Retinal pigment epithelial cell (primary cell): ENCODE results near the gene DBET.
A peak's percentile ranks its signal among the peaks of the same experiment; 100 is the strongest.
"Not testable (repeated sequence)": the region's sequence is repeated elsewhere in the genome, so short reads cannot be mapped to it uniquely, and the experiment has no call there.

Experiments
- DNase-seq: peaks from one replicate; pipeline ENCODE4 v3.0.0-alpha.2; 2010; ENCODE audit warnings: low read depth
- H3K4me3 ChIP-seq: 2 replicates; pipeline ENCODE4 v1.5.1; 2011; ENCODE audit warnings: mild to moderate bottlenecking, low read length, control low read depth, moderate library complexity
- TF ChIP-seq, protein P1 (sequence below): conservative IDR thresholded peaks from 2 replicates; pipeline ENCODE4 v1.5.1; 2011; ENCODE audit warnings: low read depth, low read length, control low read depth, inconsistent platforms

The DBET gene

DNA sequence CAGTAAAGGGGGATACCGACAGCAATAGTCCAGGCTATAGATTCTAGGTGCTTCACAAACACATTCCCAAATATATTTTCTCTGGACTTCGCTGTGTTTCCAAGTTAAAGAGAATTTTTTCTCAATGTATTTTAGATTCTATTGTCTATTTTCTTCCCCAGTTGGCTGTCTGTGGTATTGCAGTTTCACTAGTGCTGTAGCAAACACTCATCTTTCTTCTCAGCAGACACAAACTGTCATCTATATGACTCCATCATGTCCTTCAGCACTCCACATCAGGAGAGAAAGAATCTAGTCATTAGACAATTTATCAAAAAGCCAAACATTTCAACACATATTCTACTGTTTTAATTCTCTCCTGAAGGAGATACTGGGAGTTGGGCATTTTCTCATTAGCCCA, at the start of gene DBET:
DBET (plus strand) TSS at position 161 of the 400 bp plus-strand sequence.
- not testable (repeated sequence) for H3K4me3 ChIP-seq, DNase-seq

DNA sequence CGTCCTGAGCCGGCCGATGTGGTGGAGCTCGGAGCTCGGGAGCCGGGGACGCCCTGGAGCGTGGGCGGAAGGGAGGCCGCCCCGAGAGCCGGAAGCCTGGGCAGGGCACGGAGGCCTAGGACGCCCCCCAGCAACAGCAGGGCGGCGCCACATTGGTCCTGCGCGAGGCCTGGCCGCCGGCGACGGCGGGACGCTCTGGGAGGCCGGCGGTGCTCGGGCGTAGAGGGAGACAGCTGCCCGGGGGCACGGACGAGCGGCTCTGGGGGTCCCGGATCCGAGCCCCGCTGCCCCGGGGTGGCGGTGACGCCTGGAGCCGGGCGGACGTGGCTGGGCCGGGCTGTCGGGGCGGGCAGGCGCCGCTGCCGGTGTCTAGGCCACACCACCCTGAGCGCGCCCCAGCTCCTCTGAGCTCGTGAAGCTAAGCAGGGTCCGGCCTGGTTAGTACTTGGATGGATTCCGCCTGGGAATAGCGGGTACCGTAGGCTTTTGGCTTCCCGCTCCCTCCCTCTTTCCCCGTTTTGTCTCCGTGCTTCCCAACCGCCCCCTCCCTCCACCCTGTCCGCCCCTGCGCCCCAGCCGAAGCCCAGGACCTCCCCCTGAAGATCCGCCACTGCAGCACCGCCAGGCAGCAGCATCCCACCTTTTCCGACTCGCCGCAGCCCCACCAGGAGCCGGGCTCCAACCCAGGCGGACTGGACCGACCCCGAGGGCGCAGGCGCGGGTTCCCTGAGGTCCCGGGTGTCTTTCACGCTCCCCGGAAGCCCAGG, 49.3 kb upstream of the DBET start:
- peak overlapping the region; percentile 9 for H3K4me3 ChIP-seq
- TF ChIP-seq, protein P1, sequence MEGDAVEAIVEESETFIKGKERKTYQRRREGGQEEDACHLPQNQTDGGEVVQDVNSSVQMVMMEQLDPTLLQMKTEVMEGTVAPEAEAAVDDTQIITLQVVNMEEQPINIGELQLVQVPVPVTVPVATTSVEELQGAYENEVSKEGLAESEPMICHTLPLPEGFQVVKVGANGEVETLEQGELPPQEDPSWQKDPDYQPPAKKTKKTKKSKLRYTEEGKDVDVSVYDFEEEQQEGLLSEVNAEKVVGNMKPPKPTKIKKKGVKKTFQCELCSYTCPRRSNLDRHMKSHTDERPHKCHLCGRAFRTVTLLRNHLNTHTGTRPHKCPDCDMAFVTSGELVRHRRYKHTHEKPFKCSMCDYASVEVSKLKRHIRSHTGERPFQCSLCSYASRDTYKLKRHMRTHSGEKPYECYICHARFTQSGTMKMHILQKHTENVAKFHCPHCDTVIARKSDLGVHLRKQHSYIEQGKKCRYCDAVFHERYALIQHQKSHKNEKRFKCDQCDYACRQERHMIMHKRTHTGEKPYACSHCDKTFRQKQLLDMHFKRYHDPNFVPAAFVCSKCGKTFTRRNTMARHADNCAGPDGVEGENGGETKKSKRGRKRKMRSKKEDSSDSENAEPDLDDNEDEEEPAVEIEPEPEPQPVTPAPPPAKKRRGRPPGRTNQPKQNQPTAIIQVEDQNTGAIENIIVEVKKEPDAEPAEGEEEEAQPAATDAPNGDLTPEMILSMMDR, result no peak
- no peak for DNase-seq

DNA sequence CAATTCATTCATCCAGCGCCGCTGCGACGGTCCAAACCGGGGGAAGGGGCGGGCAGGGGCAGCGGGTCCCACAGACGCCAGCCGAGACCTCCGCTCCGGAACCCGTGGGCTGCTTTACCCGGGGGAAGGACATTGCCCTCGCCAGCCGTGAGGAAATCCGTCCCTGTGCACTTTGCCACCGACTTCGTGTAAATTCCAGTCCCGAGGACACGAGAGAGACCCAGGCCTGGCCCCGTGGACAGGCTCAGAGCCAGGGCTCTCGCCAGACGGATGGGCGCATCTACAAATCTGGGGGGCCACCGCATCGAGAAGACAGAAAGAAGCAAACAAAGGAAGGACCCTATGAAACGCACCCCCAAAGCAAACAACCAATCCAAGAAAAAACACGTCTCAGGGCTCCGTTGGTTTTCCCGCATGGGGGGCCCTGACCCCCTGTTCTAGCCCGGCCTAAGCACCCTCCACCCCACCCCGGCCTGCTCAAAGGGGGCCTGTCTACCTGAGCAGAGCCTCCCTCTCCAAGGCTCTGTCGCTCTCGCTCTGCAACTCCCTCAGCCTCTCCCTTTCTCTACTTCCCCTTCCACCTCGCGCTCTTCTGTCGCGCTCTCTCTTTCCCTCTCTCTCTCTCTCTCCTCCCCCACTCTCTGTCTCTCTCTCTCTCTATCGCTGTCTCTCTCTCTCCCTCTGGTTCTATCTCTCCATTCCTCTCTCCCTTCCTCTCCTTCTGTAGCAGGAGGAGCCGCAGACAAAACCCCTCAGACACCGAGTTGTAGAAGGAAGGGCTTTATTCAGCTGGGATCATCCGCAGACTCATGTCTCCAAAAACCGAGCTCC, 48.5 kb upstream of the DBET start:
- no peak for DNase-seq
- TF ChIP-seq, protein P1, result no peak
- no peak overlapping the region for H3K4me3 ChIP-seq

DNA sequence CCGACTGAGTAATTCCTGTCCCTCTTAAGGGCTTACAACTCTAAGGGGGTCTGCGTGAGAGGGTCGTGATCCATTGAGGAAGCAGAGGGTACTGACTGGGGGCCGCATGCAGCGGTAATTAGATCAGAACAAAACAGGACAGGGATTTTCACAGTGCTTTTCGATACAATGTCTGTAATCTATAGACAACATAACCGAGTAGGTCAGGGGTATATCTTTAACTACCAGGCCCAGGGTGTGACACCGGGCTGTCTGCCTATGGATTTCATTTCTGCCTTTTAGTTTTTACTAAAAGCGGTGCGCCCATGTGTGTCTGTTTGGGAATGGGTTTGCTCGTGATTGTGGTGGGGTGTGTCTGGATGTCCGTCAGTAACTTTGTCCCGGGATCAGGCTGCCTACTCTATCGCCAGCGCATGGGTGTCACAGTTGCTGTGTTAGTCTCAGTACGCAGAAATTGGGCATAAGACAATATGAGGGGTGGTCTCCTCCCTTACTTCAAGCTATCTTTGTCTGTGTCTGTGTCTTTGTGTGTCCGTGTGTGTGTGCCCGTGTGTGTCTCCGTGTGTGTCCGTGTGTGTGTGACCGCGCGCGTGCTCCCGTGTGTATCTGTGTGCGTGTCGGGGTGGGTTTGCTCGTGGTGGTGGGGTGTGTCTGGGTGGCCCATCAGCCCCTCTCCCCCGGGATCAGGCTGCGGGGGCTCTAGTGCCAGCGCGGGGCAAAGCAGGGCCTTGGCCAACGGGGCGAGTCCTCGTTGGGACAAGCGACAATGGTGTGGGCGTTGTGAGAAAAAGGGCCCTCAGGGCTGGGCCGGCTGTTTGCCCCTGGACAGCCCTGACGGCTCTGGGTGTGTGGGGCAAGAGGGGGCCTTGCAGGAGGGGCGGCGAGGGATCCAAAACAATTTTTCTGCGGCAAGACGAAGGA, 47.7 kb upstream of the DBET start:
- DNase-seq, result no peak
- H3K4me3 ChIP-seq, result no peak overlapping the region
- TF ChIP-seq, protein P1, result no peak

DNA sequence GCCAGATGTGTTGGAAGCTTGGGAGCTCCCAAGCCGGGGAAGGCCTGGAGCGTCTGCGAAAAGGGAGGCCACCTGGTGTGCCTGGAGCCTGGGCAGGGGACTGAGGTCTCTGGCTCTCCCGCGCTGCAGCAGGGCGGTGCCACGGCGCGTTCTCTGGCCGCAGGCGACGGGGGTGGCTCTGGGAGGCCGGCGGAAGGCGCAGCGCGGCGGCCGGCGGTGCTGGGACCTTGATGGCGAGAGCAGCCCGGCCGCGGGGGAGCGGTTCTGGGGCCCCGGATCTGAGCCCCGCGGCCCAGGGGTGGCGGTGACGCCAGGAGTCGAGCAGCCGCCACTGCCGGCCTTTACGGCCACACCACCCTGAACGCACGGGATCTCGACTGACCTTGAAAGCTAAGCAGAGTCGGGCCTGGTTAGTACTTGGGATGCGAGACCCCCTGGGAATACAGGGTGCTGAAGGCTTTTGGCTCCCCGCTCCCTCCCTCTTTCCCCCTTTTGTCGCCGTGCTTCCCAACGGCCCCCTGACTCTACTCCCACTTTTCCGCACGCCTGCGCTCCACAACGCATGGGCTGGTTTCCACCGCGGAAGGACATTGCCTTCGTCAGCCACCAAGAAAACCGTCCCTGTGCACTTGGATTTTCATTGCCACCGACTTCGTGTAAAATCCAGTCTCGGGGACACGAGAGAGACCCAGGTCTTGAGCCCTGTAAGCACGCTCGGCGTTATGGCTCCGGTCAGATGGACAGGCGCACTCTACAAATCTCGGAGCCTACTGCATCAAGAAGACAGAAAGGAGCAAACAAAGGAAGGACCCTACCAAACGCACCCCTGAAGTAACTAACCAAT, 46.7 kb upstream of the DBET start:
- no peak for DNase-seq
- TF ChIP-seq, protein P1, result no peak
- no peak overlapping the region for H3K4me3 ChIP-seq

DNA sequence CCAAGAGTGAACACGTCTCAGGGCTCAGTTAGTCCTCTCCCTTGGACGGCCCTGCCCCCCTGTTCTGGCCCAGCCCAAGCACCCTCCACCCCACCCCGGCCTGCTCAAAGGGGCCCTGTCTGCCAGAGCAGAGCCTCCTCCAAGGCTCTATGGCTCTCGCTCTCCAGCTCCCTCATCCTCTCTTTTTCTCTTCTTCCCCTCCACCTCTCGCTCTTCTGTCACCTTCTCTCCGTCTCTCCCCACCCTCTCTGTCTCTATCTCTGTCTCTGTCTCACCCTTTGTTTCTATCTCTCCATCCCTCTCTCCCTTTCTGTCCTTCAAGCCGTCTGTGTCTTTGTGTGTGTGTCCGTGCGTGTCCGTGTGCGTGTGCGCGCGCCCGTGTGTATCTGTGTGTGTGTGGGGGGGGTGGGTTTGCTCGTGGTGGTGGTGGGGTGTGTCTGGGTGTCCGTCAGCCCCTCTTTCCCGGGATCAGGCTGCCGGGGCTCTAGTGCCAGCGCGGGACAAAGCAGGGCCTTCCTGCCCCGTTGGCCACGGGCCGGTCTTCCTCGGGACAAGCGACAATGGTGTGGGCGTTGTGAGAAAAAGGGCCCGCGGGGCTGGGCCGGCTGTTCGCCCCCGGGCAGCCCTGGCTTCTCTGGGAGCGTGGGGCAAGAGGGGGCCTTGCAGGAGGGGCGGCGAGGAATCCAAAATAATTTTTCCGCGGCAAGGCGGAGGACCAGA, 45.9 kb upstream of the DBET start:
- DNase-seq, result no peak
- H3K4me3 ChIP-seq, result no peak overlapping the region
- TF ChIP-seq, protein P1, result no peak
